Measurements from ENCODE around the gene MAP2K2.

MAP2K2 gene

GRCh38 chr19:4058693-4059452 lies 65.0 kb downstream of the MAP2K2 start:
- no peak for DNase-seq

DNA sequence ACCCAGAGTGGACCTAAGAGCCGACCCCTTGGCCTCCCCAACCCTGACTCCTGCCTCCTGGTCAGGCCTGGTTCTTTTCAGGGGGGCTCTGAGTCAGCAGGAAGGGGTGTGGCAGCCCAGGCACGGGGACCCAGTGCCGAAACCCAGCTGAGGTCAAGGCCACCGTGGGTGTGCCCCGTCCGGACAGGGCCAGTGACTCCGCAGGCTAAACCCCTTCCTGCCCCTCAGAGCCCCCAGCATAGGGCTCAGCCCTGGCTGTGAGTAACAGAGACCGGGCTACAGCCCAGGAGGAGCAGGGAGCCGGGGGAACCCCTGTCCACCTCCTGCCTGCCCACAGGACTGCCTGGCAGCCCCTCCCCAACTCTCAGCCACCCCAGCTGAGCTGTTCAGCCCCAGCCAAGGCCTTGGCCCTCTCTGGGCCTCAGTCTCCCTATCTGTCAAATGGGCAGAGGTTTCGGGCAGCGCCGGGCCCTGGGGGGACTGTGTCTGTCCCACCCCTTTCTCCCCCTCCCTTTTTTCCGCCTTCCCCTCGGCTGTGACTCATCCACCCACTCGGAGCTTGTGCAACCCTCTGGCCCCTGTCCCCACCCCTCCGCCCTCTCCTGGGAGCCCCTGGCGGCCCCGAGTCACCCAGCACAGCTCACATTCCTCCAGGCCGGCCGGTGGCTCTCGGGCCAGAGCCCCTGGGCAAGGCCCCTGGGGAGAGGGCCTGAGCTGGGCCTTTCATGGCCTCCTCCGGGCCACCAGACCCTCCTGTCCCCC lies 65.8 kb downstream of the MAP2K2 start:
- DNase-seq = peak; percentile 83

- no peak for DNase-seq
These were observed 68.7 kb downstream of the MAP2K2 start for GRCh38 chr19:4055209-4055552.

DNA sequence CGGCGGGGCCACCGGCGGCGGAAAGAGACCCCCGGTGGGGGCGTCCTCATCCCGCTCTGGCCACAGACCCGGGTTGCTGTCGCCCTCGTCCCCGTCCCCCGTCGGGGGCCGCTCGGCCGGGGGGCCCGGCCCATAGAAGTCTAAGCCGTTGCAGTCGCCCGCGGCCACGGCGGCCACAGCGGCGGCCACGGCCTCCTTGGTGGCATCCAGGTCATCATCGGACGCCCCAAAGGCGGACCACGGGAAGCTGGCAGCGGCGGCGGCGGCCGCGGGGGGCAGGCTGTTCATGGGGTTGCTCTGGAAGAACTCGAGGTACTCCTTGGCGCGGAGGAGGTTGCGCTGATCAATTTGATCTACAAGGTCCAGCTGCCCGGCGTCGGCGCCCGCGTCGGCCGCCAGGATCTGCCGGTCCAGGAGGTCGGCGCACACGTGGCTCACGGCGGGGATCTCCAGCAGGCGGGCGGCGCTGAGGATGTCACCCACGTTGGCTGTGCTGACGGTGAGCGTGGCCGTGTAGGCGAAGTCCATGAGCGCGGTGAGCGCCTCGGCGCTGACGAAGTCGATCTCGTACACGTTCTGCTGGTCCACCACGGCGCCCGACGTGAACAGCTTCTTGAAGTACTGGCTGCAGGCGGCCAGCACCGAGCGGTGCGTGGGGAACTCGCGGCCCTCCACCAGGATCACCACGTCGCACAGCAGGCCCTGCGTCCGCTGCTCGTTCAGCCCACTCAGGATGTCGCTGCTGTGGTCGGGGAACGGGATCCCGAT lies 69.3 kb downstream of the MAP2K2 start:
- DNase-seq = no peak

DNA sequence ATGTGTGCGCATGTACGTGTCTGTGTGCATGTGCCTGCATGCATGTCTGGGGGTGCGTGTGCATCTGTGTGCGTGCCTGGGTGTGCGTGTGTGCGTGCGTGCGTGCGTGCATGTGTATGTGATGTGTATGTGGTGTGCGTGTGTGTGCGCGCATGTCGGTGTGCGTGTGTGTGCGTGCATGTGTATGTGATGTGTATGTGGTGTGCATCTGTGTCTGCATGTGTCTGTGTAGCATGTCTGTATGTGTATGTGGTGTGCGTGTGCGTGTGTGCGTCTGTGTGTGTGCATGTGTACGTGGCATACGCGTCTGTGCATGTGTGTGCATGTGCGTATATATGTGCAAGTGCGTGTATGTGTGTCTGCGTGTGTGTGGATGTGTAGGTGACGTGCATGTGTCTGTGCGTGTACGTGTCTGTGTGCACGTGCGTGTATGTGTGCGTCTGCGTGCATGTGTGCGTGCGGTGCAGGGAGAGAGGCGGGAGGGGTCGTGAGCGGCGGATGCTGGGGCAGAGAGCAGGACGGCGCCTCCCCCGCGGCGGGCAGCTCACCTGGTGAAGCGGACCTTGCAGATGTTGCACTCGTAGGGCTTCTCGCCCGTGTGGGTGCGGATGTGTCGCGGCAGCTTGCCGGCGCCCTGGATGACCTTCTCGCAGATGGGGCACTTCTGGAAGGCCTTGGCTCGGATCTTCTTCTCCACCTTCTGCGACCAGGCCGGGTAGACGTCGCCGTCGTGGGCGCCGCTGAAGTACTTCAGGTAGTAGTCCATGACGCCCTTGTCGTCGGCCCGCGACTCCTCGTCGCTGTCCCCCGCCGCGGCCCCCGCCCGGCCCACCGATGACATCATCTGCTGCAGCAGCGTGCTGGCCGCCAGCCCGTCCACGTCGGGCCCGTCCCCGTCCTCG lies 70.2 kb downstream of the MAP2K2 start:
- no peak for DNase-seq

GRCh38 chr19:4052993-4053422 lies 70.9 kb downstream of the MAP2K2 start:
- no peak for DNase-seq

- DNase-seq = no peak
These were observed 71.6 kb downstream of the MAP2K2 start for GRCh38 chr19:4052114-4052992.

DNA sequence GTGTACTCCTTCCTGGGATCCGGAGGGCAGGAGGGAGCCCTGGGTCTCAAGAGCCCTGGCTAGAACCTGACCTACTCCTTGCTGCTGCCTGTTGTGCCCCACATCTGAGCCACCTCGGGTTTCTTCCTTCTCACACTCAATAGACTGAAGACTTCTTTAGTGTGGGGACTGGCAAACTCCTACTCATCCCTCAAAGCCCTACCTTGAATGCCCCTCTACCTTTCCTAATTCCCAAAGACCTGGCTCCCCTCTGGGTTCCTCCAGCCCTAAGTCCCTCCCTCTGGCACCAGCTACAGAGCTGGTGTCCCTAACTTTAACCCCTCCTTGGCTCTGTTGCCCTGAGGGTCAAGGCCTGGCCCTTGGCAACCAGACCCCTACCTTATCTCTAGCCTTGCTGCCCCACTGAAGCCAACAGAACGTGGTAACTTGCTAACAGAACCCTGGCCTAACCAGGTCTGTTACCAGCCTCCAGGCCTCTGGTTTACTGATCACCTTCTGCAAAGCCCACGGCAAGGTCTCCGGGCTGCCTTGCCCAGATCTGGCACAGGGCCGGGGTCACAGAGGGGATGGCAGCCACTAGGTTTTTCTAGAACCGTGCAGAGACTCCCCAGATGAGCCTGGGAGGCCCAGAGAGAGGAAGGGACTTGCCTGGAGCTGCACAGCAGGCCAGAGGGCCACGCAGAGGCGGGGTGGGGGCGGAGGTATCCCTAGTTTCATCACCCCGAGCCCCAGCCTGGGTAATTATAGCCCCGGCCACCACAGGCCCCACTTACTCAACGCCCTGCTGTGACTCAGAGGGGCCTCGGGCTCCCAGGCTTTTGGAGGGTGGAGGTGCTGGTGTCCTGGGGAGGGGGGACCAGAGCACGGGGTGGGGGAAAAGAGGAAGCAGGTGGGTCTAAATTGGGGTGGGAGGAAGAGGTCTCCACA lies 72.5 kb downstream of the MAP2K2 start:
- peak; percentile 41 for DNase-seq

- no peak for DNase-seq
These were observed 74.5 kb downstream of the MAP2K2 start for GRCh38 chr19:4049432-4049831.

DNA sequence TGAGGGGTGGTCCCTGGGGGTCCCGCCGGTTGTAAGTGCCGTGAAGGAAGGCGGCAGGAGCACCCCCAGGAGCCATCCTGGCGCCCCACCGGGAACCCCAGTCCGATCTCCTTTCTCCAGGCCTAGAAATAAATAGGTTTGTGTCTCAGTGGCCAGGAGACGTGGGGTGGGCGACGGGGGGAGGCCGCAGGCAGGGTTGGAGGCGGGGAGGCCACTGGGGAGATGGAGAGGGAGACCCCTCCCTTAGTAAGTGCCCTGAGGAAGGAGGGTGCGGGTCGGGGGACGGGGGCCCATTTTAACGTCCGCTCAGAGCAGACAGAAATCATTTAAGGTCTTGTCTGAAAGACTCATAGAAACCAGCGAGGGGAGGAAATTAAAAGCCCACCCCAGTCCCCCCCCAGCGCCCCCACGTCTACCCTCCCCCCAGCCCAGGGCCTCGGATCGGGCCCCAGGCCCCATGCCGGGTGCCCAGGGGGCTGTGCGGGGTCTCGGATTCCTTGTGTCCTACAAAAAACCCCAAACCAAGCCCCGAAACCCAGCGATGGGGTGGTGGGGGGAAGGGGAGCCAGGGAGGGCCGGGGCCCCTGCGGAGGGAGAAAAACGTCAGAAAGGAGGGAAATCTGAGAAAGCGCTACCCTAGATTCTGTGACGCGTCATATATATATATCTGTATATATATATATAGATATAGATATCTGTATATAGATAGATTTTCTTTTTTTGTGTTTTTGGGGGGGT lies 76.8 kb downstream of the MAP2K2 start:
- no peak for DNase-seq

- no peak for DNase-seq
These were observed 77.6 kb downstream of the MAP2K2 start for GRCh38 chr19:4046362-4046691.

DNA sequence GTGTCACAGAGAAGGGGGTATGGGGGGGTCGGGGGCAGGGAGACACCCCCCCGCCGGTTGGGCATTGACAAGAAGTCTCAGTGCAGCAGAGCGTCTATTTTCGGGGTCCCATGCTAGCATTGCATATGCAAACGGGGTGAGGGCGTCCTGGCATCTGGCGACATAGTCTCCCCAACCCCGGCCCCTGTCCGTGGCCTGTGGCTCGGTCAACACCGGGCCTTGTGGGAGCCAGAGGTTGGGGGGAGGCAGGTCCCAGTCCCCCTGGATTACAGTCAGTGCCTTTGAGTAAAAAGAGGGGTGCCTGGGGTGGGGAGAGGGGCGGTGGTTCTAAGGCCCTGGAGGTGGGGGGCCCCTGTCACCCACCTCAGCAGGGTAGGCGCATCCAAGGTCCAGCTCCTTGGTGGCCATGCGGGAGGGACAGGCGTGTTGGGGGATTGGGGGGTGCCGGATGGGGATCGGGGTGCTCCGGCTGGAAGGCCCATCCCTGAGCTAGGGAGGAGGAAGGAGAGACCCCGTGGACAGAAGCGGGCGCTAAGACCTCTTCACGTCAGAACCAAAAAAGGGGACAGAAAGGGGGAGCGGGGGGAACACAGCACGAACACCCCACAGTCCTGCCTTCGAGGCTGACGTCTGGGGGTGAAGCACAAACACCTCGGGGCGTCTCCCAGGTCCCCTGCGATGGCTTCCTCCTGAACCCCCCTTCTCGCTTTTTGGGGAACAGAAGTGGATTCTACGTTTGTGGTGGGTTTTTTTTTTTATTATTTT lies 78.1 kb downstream of the MAP2K2 start:
- DNase-seq = no peak

- no peak for DNase-seq
These were observed 78.9 kb downstream of the MAP2K2 start for GRCh38 chr19:4044990-4045465.

- DNase-seq = no peak
These were observed 79.8 kb downstream of the MAP2K2 start for GRCh38 chr19:4043966-4044715.

DNA sequence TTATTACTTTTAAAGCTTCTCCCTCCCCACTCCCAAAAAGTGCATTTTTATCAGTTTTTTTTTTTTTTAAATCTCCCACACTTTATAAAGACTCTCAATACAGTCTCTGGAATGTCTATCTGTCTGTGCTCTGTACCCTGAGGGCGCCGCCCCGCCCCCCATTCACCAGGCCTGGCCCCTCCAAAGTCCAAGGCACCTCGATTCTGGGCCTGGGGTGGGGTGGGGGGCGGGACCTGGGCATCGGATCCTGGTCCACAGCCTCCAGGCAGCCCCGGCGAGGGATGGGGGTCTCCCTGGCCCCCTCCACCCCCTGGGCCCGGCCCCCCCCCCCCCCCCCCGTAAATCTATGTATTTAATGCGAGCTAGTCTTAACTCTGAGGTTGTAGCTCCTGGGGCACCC lies 80.5 kb downstream of the MAP2K2 start:
- no peak for DNase-seq

DNA sequence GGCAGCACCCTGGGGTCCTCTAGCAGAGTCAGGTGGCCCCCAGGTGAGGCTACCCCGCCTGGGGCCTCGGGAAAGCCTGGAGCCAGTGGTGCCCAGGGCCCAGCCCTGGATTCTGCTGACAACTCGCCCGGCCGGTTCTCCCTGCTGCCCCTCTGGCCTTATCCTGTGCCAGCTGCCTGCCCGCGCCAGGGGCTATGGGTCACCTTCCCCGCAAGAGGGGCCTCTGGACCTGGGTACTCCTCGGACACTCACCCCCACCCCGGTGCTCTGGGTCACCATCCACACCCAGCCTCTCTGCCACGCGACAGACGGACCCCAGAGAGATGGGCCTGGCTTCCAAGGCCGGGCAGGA lies 81.2 kb downstream of the MAP2K2 start:
- DNase-seq = no peak

DNA sequence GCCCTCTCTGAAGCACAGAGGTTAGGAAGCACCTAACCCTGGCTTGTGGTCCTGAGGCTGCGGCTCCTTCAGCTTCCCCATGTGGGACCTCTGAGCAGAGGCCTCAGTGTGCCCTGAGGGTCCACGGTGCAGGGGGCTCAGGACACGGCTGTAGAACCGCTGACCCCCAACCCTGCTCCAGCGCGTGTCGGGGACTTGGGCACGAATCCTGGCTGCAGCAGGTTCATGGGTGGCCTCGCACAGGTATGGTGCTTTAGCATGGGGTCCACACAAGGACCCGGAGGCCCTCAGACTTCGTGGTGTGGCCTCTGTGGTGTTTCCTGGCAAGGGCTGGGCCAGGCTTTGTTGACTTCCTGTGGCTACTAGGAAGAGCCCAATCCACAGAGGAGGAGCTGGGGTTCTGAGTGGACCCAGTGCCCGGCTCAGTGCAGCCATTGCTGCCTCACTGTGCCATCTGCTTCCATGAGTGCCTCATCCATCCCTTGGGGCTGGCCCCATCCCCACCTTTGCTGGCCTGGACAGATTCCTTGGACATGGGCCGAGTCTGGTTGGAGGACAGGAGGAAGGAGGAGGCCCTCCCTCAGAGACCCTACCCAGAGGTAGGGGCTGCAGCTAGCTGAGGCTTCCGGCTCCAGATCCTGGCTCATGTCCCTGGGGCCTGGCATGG lies 81.7 kb downstream of the MAP2K2 start:
- DNase-seq = no peak

All from fibroblast of skin of right biceps (primary cell).